Colonic mucosa (tissue), 4 donors: Measurements from ENCODE around the gene PLCB1. TPM values are rescaled to one million over a fixed set of nuclear protein-coding genes. Genes with fewer than 3 reads are reported as not detected.

Source experiments
- DNase-seq: peaks from one replicate; pipeline ENCODE4 v3.0.0-alpha.2; 2020
- H3K27ac ChIP-seq: fragments of 200-600 bp; one replicate; pipeline ENCODE4 v1.8.0; 2021
- H3K27me3 ChIP-seq: fragments of 200-600 bp; one replicate; pipeline ENCODE4 v1.8.0; 2021
- H3K36me3 ChIP-seq: fragments of 200-600 bp; one replicate; pipeline ENCODE4 v1.8.0; 2021
- H3K4me1 ChIP-seq: fragments of 200-600 bp; one replicate; pipeline ENCODE4 v1.8.0; 2021; ENCODE audit warnings: mild to moderate bottlenecking
- H3K4me3 ChIP-seq: fragments of 200-600 bp; one replicate; pipeline ENCODE4 v1.8.0; 2021
- H3K9ac ChIP-seq, 2 donors: one replicate each; pipeline ENCODE4 v1.7.0; 2013; ENCODE audit warnings: control low read depth in 2 of 2, low read depth in 2 of 2, low read length in 2 of 2
- H3K9me3 ChIP-seq: fragments of 200-600 bp; one replicate; pipeline ENCODE4 v1.8.0; 2021
- intact Hi-C: fragments of 100-400 bp; cut with DNase I; formaldehyde crosslinking; loops from one replicate; pipeline ENCODE4 v1.14.1; 2022
- total RNA-seq, 2 donors: library from RNA; stranded (reverse); fragmentation: NEBNext Ultra II Directional in 1 of 2; extraction: Animal tissue kit (Norgen Biotek cat#: 25700) in 1 of 2; gene quantifications; one replicate each; pipeline ENCODE4 v1.2.1, GENCODE V29; 2021
- TF ChIP-seq, protein P1 (sequence below): fragments of 200-600 bp; IDR thresholded peaks from one replicate; pipeline ENCODE4 v1.8.0; 2022; ENCODE audit warnings: antibody characterized with exemption, mild to moderate bottlenecking
- donor health status: healthy.
- donor health status: DM: no; HTN: no; CAD: no.
- donor health status: DM: no; HTN: no; CAD: no.

The PLCB1 gene
- total RNA-seq: 1 to 10 TPM; 8.3 to 9.6 TPM

DNA sequence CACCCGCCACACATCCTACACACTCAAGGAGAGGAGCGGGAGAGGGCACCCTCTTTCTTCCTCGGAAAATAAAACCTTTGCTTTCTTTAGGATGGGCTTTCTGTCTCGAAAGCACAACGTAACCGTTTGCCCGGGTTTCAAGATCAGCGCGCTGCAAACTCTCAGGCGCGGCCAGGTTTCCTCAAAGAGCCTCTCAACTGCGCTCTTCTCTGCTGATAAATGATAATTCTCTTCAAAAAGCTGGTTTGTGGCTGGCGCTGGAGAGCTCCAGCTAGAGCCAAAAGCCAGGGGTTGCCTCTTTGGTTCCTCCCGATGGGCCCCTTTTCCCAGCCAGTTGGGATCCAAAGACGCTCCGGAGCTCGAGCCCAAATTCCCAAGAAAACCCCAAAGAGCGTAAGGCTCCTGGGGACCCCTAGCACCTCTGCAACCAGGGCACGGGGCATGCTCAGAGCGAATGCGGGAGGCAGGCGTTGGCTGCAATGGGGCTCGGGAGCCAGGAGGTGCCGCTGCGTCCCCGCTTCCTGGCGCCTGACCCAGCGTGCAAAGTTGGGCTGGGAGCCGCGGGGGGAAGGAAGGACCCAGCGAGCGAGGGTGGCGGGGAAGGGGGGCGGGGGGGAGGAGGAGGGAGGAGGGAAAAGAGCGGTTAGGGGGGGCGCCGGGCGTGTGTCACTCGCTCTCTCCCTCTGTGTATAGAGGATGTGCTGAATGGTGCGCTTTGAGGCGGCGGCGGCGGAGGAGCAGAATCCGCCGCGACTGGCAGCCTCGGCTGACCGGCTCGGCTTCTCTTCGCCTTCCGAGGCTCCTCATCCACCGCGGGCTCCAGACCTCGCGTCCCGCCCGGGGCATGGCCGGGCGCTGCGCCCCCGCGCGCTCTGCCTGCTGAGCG is at the start of gene PLCB1:
TSS of gene PLCB1 (plus strand) at position 669 of the 886 bp plus-strand sequence. CDS start 386 bp downstream, outside the sequence.
- H3K4me3 ChIP-seq: peak within 1 kb of the TSS; percentile 48
- peak within 1 kb of the TSS; percentile 47 for H3K27ac ChIP-seq
- H3K9ac ChIP-seq: peak within 1 kb of the TSS in 1 of 2 donors; percentile 57
- no peaks in the 10 kb centered on the region for H3K9me3 ChIP-seq
- TF ChIP-seq, protein P1, sequence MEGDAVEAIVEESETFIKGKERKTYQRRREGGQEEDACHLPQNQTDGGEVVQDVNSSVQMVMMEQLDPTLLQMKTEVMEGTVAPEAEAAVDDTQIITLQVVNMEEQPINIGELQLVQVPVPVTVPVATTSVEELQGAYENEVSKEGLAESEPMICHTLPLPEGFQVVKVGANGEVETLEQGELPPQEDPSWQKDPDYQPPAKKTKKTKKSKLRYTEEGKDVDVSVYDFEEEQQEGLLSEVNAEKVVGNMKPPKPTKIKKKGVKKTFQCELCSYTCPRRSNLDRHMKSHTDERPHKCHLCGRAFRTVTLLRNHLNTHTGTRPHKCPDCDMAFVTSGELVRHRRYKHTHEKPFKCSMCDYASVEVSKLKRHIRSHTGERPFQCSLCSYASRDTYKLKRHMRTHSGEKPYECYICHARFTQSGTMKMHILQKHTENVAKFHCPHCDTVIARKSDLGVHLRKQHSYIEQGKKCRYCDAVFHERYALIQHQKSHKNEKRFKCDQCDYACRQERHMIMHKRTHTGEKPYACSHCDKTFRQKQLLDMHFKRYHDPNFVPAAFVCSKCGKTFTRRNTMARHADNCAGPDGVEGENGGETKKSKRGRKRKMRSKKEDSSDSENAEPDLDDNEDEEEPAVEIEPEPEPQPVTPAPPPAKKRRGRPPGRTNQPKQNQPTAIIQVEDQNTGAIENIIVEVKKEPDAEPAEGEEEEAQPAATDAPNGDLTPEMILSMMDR: peak; percentile 61
- no peaks in the 10 kb centered on the region for H3K27me3 ChIP-seq
- no peaks in the 10 kb centered on the region for H3K4me1 ChIP-seq
- H3K36me3 ChIP-seq: no peaks in the 10 kb centered on the region
- intact Hi-C loops: loop anchor here (2.0 to 10.0 kb wide), 3 partner anchors 173 to 590 kb away; no protein-coding TSS in a partner anchor
- peak; percentile 71 for DNase-seq

DNA sequence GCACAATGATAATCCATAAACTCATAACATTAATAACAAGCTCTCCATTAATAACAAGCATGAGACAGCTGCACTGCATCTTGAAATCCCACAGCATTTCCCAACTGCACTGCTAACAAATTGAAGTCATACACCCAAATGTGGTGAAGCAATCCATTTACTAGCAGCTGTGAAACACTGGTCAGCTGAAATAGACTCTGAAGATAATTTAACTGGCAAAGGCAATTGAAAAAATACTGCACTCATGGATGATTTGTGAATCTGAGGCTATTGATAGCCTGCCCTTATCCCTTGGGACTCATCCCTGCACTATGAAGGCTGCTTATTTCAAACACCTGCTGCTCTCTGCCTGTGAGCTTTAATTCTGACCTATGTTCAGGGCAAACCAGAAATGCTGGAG is 49.1 kb upstream of the PLCB1 start:
- Histone ChIP-seq H3K36me3 (no peaks in the 10 kb centered on the region), H3K9me3 (no peaks in the 10 kb centered on the region), H3K27ac (no peak overlapping the region), H3K4me1 (no peaks in the 10 kb centered on the region), H3K4me3 (no peak overlapping the region), H3K9ac (no peak overlapping the region), H3K27me3 (no peaks in the 10 kb centered on the region)
- TF ChIP-seq, protein P1: no peak
- intact Hi-C loops: no loop called here
- no peak for DNase-seq

DNA sequence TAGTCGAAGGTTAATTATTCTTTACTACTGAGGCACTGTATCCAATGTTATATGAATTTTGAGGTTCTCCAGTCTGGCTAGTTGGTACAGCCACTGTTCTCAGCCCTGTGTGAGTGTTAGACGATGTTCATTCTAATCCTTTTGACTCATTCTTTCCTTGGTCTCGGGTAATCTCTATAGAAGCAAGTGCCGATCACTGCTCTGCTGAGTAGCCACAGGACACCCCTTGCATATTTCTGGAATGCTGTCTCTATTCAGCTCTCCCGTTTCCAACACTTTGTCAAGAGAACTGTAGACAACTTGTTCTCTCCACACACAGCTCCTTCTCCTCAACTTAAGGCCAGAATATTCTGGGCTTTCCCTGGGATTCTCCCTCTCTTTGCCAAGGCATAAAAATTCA is 42.4 kb upstream of the PLCB1 start:
- Histone ChIP-seq H3K9me3 (no peaks in the 10 kb centered on the region), H3K27me3 (no peaks in the 10 kb centered on the region), H3K27ac (no peak overlapping the region), H3K4me1 (no peaks in the 10 kb centered on the region), H3K36me3 (no peaks in the 10 kb centered on the region), H3K9ac (no peak overlapping the region), H3K4me3 (no peak overlapping the region)
- intact Hi-C loops: no loop called here
- TF ChIP-seq, protein P1: no peak
- no peak for DNase-seq

DNA sequence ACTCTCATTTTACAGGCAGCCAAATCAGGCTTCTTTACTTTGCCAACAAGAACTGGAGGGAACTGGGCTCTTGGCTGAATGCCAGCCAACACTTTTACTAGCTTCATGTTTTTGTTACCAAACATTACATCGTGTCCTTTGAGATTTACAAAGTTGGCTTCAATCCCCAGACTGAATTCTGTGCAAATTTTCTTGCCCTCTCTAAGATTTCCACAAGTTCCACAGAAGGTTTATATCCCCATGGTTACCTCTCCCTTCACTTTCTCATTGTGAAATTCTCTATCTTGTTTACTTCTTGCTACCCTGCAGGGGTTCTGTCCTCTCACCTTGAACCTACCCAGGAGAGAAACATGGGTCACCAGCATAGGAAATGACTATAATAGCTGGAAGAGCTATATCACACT is 37.6 kb upstream of the PLCB1 start:
- H3K36me3 ChIP-seq: no peaks in the 10 kb centered on the region
- DNase-seq: peak; percentile 37
- no peak overlapping the region for H3K9ac ChIP-seq
- no peaks in the 10 kb centered on the region for H3K9me3 ChIP-seq
- H3K4me1 ChIP-seq: no peaks in the 10 kb centered on the region
- intact Hi-C loops: no loop called here
- no peak overlapping the region for H3K4me3 ChIP-seq
- no peaks in the 10 kb centered on the region for H3K27me3 ChIP-seq
- no peak overlapping the region for H3K27ac ChIP-seq
- TF ChIP-seq, protein P1: no peak

DNA sequence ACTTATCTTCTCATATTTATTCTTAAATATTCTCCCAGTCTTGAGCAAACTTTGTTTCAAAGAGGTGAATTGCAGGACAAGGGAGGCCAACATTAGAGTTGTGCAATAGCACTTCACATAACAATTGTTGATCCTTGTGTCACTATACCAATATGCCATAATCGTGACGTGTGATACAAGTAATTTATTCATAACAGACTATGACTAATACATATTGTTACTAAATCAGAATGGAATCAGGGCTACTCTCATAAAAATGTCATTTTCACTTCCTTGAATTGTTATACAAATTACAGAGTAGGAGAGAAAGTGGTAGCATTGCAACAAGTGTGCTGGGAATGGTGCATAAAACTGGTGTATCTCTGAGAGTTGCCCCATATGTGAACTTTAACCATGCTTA is 37.2 kb upstream of the PLCB1 start:
- TF ChIP-seq, protein P1: no peak
- no peak overlapping the region for H3K4me3 ChIP-seq
- DNase-seq: no peak
- H3K36me3 ChIP-seq: no peaks in the 10 kb centered on the region
- no peaks in the 10 kb centered on the region for H3K27me3 ChIP-seq
- intact Hi-C loops: no loop called here
- H3K9me3 ChIP-seq: no peaks in the 10 kb centered on the region
- no peak overlapping the region for H3K27ac ChIP-seq
- no peaks in the 10 kb centered on the region for H3K4me1 ChIP-seq
- no peak overlapping the region for H3K9ac ChIP-seq
